HG02759 (cell line): ENCODE data around the gene PECR.
"Not testable (repeated sequence)": the region's sequence is repeated elsewhere in the genome, so short reads cannot be mapped to it uniquely, and the experiment has no call there.

ENCODE experiments used
- ATAC-seq: cut with Tn5 transposase; IDR thresholded peaks from one replicate; pipeline ENCODE4 v1.9.1; 2021; ENCODE audit warnings: mild to moderate bottlenecking, moderate library complexity; ENCODE audit not compliant: unreplicated experiment

Gene PECR

DNA sequence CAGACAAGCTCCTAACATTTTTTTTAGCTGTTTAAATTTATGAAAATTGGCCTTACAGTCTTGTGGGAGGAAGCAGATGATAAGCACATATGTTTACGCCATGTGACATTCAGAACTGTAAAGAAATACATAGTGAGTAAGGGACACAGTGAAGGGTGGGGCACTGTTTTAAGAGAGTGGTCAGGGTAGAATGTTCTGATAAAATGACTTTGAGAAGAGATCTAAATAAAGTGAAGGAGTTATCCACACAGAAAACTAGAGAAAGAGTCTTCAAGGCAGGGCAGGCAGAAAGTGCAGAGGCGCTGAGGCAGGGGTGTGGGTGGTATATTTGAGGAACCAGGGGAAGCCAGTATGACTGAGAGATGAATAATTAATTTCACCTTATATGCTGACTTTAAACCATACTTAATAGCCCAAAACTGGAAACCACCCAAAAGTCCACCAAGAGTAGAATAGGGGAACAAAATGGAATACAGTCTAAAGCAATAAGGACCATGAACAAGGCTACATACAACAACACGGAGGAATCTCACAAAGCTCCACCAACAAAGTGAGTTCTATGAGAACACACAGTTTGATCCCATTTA lies 76.8 kb downstream of the PECR start:
- peak; percentile 39 for ATAC-seq

DNA sequence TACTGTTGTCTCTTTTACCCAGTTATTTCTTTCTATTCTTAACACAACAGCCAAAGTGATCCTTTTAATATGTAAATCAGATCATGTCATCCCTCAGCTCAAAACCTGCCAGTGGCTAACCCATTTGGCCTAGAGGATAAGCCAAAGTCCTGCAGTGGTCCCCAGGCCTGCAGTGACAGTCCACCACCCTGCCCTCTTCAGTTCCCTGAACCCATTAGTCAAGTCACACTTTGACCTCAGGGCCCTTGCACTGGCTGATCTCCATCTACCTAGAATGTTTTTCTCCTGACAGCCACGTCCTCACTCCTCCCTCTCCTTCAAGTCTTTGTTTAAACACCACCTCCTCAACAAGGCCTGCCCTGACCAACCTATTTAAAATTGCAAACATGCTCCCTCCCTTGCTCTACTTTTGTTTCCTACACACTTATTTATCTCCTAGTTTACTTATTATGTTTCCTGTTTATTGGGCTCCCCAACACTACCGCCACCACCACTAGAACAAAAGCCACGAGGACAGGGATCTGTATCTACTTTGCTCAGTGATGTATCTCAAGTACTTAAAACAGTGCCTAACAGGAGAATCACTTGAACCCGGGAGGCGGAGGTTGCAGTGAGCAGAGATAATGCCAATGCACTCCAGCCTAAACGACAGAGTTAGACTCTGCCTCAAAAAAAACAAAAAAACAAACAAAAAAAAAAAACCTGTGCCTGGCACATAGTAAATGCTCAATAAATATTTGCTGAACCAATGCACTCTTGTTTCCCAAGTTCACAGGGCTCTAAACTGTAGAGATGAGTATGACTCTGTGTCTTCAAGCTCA lies 77.5 kb downstream of the PECR start:
- no peak for ATAC-seq

DNA sequence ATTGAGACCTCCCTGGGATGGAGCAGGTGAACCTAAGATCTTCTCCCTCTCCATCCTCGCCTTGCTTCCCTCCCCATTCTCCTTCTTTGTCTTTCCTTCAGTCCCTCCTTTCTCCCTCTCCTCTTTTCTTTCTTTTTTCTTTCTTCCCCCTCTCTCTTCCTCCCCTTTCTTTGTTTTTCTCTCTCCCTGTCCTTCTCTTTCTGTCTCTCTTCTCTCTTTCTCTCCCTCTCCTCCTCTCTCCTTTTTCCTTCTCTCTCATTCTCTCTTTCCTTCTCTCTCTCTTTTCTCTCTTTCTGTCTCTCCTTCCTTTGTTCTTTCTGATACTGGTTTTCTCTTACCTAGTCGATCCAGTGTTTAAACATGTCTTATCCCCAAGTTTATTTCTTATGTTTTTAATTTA lies 78.9 kb downstream of the PECR start:
- no peak for ATAC-seq

DNA sequence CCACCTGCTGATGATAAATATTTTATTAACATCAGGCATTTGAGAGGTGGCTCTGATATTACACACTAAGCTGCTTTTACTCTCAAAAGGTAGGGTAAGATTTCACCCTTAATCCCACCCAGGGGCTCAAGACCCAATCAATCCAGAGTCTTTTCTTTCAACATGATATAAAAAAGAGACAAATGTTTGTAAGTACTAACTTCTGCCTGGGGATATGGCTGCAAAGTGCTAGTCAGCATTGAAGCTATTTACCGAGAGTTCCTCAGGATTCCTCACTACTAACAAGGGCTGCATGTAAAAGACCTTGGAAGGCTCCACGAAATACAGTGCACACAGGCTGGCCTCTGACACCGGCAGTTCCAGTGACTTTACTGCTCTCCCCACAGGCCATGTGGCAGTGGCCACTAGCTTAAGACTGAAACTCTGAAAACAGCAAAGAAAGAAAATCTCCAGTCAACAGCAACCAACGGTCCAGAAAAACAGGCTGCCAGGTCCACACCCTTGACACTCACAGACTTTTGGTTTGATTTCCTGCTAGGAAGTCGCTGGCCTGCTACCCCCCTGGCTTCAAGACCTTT lies 79.4 kb downstream of the PECR start:
- no peak for ATAC-seq

DNA sequence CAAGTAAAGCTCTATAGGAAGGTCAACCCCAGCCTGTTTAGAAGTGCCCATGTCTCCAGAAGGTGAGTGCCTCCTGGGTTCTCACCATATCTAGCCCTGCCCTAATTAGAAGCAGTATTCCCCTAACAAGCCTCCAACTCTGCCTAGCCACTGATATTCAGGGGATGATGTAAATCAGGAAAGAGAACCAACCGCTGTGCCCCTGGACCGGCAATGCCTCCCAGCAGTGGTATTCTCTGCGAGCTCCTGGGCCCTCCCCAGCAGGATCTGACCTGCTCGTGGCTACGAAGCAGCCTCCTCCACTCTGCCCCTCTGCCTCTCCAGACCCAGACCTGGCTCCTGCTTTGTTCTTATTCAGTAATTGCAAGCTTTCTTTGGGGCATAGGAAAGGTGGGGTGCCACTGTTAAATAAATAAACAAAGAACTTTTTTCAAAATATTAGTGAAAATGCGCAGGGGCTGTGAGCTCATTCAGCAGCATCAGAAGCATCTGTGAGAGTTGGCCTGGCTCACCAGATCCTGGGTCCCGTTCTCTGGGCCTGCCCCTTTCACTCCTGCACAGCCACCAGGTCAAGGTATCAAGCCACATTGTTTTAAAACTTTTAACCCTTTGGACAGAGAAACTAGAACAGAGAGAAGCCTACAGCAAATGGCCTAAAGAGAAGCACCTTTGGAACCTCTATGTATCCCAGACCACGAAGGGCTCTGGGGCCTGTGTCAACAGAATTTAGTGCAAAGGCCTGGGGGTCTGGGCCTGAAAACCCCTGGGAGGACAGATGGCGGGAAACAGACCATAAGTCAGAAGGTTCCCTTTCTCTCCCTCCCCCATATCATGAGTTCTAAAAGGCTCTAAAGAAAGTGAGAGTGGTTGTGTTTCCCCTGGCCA lies 80.2 kb downstream of the PECR start:
- peak; percentile 28 for ATAC-seq

DNA sequence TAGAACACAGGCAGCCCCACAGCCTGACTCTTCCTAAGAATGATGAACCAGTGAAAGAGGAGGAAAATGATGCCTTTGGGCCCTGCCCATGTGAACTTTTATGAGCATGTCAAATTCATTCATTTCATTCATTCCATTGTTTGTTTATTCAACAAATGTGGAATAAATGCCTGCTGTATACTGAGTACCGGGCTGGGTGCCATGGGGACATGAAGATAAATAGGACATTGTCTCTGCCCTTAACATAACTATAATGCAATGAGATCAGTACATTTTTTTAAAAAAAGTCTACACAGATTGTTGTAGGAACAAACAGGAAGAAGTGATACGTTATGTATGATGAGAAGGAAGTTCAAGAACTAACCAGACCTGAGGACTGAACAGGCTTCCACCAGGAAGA lies 83.0 kb downstream of the PECR start:
- ATAC-seq, result no peak

DNA sequence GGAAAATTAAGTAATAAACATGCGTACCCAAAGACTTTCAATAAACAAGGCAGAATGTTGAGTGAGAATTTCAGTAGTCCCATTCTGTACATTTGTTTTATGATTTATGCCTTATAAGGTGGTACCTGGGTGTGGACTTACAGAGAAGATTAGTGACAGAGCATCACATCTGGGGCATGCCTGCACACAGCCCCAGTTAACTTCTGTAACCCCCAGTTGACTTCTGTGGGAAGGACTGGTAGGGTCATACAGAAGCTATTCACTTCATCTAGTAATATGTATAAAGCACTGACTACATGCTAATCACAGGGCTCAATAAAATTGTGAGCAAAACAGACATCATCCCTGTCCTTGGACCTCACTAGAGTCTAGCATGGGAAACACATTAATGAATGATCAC lies 84.4 kb downstream of the PECR start:
- ATAC-seq, result no peak

DNA sequence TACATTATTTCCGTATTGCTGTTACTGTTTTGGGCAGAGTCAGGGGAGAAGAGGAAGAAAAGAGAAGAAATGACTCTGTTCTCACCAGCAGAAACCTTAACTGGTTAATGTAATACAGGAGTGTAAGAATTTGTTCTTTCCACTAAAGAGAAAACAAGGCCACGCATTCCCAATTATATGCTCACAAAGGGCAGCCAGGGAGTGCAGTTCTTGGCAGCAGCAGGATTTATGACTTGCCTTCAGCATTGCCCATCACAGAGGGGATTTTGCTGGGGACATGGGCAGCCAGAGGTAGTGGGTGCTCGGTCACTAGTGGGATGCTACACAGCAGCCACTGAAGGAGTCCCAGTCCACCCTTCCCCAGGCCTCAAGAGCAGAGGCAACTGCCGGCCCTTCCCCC lies 86.7 kb downstream of the PECR start:
- ATAC-seq, result no peak

DNA sequence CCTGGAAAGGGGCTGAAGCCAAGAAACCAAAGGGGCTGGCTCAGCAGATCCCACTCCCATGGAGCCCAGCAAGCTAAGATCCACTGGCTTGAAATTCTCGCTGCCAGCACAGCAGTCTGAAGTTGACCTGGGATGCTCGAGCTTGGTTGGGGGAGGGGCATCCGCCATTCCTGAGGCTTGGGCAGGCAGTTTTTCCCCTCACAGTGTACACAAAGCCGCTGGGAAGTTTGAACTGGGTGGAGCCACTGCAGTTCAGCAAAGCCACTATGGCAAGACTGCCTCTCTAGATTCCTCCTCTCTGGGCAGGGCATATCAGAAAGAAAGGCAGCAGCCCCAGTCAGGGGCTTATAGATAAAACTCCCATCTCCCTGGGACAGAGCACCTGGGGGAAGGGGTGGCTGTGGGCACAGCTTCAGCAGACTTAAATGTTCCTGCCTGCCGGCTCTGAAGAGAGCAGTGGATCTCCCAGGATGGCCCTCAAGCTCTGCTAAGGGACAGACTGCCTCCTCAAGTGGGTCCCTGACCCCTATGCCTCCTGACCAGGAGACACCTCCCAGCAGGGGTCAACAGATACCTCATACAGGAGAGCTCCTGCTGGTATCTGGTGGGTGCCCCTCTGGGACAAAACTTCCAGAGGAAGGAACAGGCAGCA lies 92.9 kb downstream of the PECR start:
- ATAC-seq, result not testable (repeated sequence)
